ENCODE measurements around the gene MCL1.

GRCh38 chr1:150555198-150555970 is 24.0 kb downstream of the MCL1 start:
- no peak for TF ChIP-seq CTCF (IDR thresholded peaks at IDR 0.05; ENCODE audit: low read depth, low read length, poor library complexity, severe bottlenecking)
- no peak for TF ChIP-seq EZH2phosphoT487 (IDR thresholded peaks at IDR 0.05; ENCODE audit: borderline replicate concordance, low read length)

Measured in DOHH2 (cell line).